ENCODE data around the gene SERTM2.

The SERTM2 gene

GRCh38 chrX:111560801-111561200 is 49.4 kb downstream of the SERTM2 start:
- no peak for DNase-seq (ENCODE audit: low spot score)

- no peak for DNase-seq (ENCODE audit: low spot score)
These were observed 50.4 kb downstream of the SERTM2 start for GRCh38 chrX:111561851-111562250.

GRCh38 chrX:111567542-111568255 is 56.3 kb downstream of the SERTM2 start:
- no peak for DNase-seq (ENCODE audit: low spot score)

- peak; percentile 9 for DNase-seq (ENCODE audit: low spot score)
These were observed 56.9 kb downstream of the SERTM2 start for GRCh38 chrX:111568354-111568753.

- DNase-seq (ENCODE audit: low spot score), result no peak
These were observed 57.4 kb downstream of the SERTM2 start for GRCh38 chrX:111568817-111569216.
